B cell (primary cell): ENCODE results near the gene CHST3. TPM values are rescaled to one million over a fixed set of nuclear protein-coding genes. Genes with fewer than 3 reads are reported as not detected.

Experiments used
- ATAC-seq: fragments of 200-7000 bp; cut with Tn5 transposase; one replicate; pipeline ENCODE4 v1.10.0; 2021; ENCODE audit warnings: low read depth, mild to moderate bottlenecking, moderate number of reproducible peaks, moderate library complexity
- CTCF ChIA-PET: fragments of 350-600 bp; sonication (Branson Sonifier 250); formaldehyde crosslinking; loops from one replicate; lab custom pipeline; 2021; ENCODE audit warnings: antibody characterized with exemption, inconsistent platforms; lab: Charles Lee
- POLR2A ChIA-PET: fragments of 350-600 bp; sonication (Branson Sonifier 250); formaldehyde crosslinking; loops from one replicate; lab custom pipeline; 2021; ENCODE audit warnings: antibody characterized with exemption; lab: Charles Lee
- DNase-seq: peaks from one replicate; pipeline ENCODE4 v3.0.0; 2013
- H2AFZ ChIP-seq: 2 replicates; pipeline ENCODE4 v1.6.1; 2012; ENCODE audit warnings: mild to moderate bottlenecking, low read depth, low read length; ENCODE audit not compliant: insufficient read depth, poor library complexity, severe bottlenecking
- H3K27ac ChIP-seq, 2 donors: 1 replicate in 1 of 2; 2 replicates in 1 of 2; pipeline ENCODE4 v1.5.1; 2012 to 2013; ENCODE audit warnings: low read length in 2 of 2, mild to moderate bottlenecking in 2 of 2, moderate library complexity in 1 of 2
- H3K27me3 ChIP-seq, 4 experiments: fragments of 200-600 bp in 1 of 4; sonication (generic) in 1 of 4; replicated peaks in 1 of 4; 1 replicate in 2 of 4; 2 replicates in 2 of 4; pipeline versions ENCODE4 v1.6.1 to v1.7.0; 2013 to 2016; ENCODE audit warnings: low read length in 3 of 4, mild to moderate bottlenecking in 2 of 4, mixed read lengths in 1 of 4, moderate library complexity in 1 of 4; ENCODE audit not compliant: insufficient read depth in 4 of 4, control insufficient read depth in 3 of 4; ENCODE audit errors: control extremely low read depth in 1 of 4
- H3K36me3 ChIP-seq, 2 experiments: replicated peaks in 1 of 2; 1 replicate in 1 of 2; 2 replicates in 1 of 2; pipeline versions ENCODE4 v1.6.1 to v1.7.1; 2013; ENCODE audit warnings: low read length in 1 of 2; ENCODE audit not compliant: insufficient read depth in 2 of 2, control insufficient read depth in 1 of 2; ENCODE audit errors: control extremely low read depth in 1 of 2, extremely low read depth in 1 of 2
- H3K4me1 ChIP-seq, 2 donors: fragments of 200-600 bp in 1 of 2; sonication (generic) in 1 of 2; 1 replicate in 1 of 2; 2 replicates in 1 of 2; pipeline versions ENCODE4 v1.5.1 to v1.6.1; 2013 to 2017; ENCODE audit warnings: low read length in 2 of 2; ENCODE audit not compliant: control insufficient read depth in 2 of 2, insufficient read depth in 2 of 2
- H3K4me2 ChIP-seq: replicated peaks from 2 replicates; pipeline ENCODE3; 2012; ENCODE audit warnings: mild to moderate bottlenecking, low read depth, low read length; ENCODE audit not compliant: poor library complexity, severe bottlenecking
- H3K4me3 ChIP-seq, 5 experiments: fragments of 200-600 bp in 1 of 5; sonication (generic) in 1 of 5; 1 replicate in 3 of 5; 2 replicates in 2 of 5; pipeline versions ENCODE4 v1.5.1 to v1.7.0; 2011 to 2016; ENCODE audit warnings: low read length in 4 of 5, mild to moderate bottlenecking in 4 of 5, low read depth in 2 of 5, control low read depth in 1 of 5, moderate library complexity in 1 of 5; ENCODE audit not compliant: insufficient read depth in 1 of 5; ENCODE audit errors: control extremely low read depth in 1 of 5, extremely low read depth in 1 of 5
- H3K79me2 ChIP-seq: fragments of 200-600 bp; sonication (generic); one replicate; pipeline ENCODE4 v1.6.0; 2016; ENCODE audit warnings: low read length; ENCODE audit not compliant: control insufficient read depth, insufficient read depth
- H3K9ac ChIP-seq: fragments of 200-600 bp; sonication (generic); 2 replicates; pipeline ENCODE4 v1.6.1; 2017; ENCODE audit warnings: mild to moderate bottlenecking, low read length, moderate library complexity
- H3K9me3 ChIP-seq, 3 donors: one replicate each; pipeline versions ENCODE4 v1.6.1 to v1.7.1; 2013; ENCODE audit warnings: low read length in 2 of 3; ENCODE audit not compliant: control insufficient read depth in 2 of 3, insufficient read depth in 1 of 3; ENCODE audit errors: control extremely low read depth in 1 of 3
- H4K20me1 ChIP-seq: 2 replicates; pipeline ENCODE4 v1.6.0; 2012; ENCODE audit warnings: mild to moderate bottlenecking, low read length; ENCODE audit not compliant: insufficient read depth, control insufficient read depth, poor library complexity, severe bottlenecking
- H3K27ac Mint-ChIP-seq: one replicate; pipeline ENCODE4 v1.8.0; 2021; ENCODE audit warnings: mixed read lengths
- H3K27me3 Mint-ChIP-seq: one replicate; pipeline ENCODE4 v1.8.0; 2021; ENCODE audit warnings: mixed read lengths
- H3K4me1 Mint-ChIP-seq: one replicate; pipeline ENCODE4 v1.8.0; 2021; ENCODE audit warnings: mixed read lengths
- H3K4me3 Mint-ChIP-seq: one replicate; pipeline ENCODE4 v1.8.0; 2021; ENCODE audit warnings: mixed read lengths
- H3K9me3 Mint-ChIP-seq: one replicate; pipeline ENCODE4 v1.8.0; 2022; ENCODE audit warnings: mixed read lengths; ENCODE audit not compliant: insufficient read depth
- CTCF ChIP-seq: fragments of 200-600 bp; IDR thresholded peaks from one replicate; pipeline ENCODE4 v1.8.0; 2022; ENCODE audit warnings: antibody characterized with exemption, mild to moderate bottlenecking
- EZH2 ChIP-seq: IDR thresholded peaks from 2 replicates; pipeline ENCODE4 v1.6.1; 2012; ENCODE audit warnings: borderline replicate concordance, low read depth, mild to moderate bottlenecking, moderate library complexity, low read length; ENCODE audit not compliant: insufficient read depth, poor library complexity, severe bottlenecking
- WGBS: methylation state at CpG from one replicate; pipeline ENCODE4 v1.1.5; 2013; ENCODE audit warnings: missing lambda C conversion rate; ENCODE audit not compliant: insufficient coverage; 5-methylcytosine and 5-hydroxymethylcytosine counted together
- intact Hi-C: fragments of 100-400 bp; cut with micrococcal nuclease; formaldehyde crosslinking; loops from one replicate; pipeline ENCODE4 v1.10.0; 2022
- polyA plus RNA-seq: library from polyadenylated mRNA; depleted of rRNA; stranded (reverse); fragments of >200 nt; gene quantifications from 2 replicates; pipeline ENCODE4 v1.2.3, GENCODE V29; 2012
- total RNA-seq, 2 donors: library from RNA; stranded (reverse); fragments of 120-200 nt in 1 of 2; gene quantifications; 1 replicate in 1 of 2; 2 replicates in 1 of 2; pipeline versions ENCODE4 v1.2.3 to v1.2.4, GENCODE V29; 2013 to 2022

The CHST3 gene
- total and polyA plus RNA-seq, 2 donors (not counting 1 experiment from before 2014, with no cell fraction given): 0.01 TPM; not detected in 1

- no peak overlapping the region for H3K27ac Mint-ChIP-seq
- ATAC-seq: no peak
- Histone ChIP-seq H3K9ac (no peak overlapping the region), H4K20me1 (no peaks in the 10 kb centered on the region), H3K36me3 (no peaks in the 10 kb centered on the region), H3K4me1 (peaks cover 18% of the 10 kb centered on the region in 2 donors), H3K9me3 (peaks cover 0 to 7% (median 0%) of the 10 kb centered on the region in 3 donors), H3K27ac (no peak overlapping the region), H3K79me2 (no peaks in the 10 kb centered on the region), H3K4me3 (no peak overlapping the region), H3K4me2 (no peak overlapping the region), H3K27me3 (peaks cover 0 to 3% (median 0%) of the 10 kb centered on the region in 4 experiments), H2AFZ (no peak overlapping the region)
- H3K4me3 Mint-ChIP-seq: no peak overlapping the region
- POLR2A ChIA-PET: interaction anchor here (0.7 kb wide), 1 partner anchor 216 kb away, joined by 3 read pairs; no protein-coding TSS in a partner anchor
- intact Hi-C loops: no loop called here
- CTCF ChIA-PET: no interaction called here
- TF ChIP-seq EZH2 (no peak), CTCF (no peak)
- 76% methylated on average over 4 of the region's 8 CpGs for WGBS
- H3K27me3 Mint-ChIP-seq: peaks cover 7% of the 10 kb centered on the region
- DNase-seq: no peak
- no peaks in the 10 kb centered on the region for H3K9me3 Mint-ChIP-seq
- peaks cover 17% of the 10 kb centered on the region for H3K4me1 Mint-ChIP-seq
Observed at GRCh38 chr10:72002354-72003295, 38.4 kb downstream of the CHST3 start.

GRCh38 chr10:72006026-72006425 lies 41.8 kb downstream of the CHST3 start:
- no peaks in the 10 kb centered on the region for H3K79me2 ChIP-seq
- ATAC-seq (no peak), DNase-seq (no peak)
- Mint-ChIP-seq H3K4me1 (peaks cover 3% of the 10 kb centered on the region), H3K27ac (no peak overlapping the region), H3K4me3 (no peak overlapping the region), H3K27me3 (no peaks in the 10 kb centered on the region), H3K9me3 (no peaks in the 10 kb centered on the region)
- no peak overlapping the region for H3K4me2 ChIP-seq
- intact Hi-C loops: no loop called here
- CTCF ChIA-PET: interaction anchor here (0.6 kb wide), 1 partner anchor 72 kb away, joined by 3 read pairs; no protein-coding TSS in a partner anchor
- no peaks in the 10 kb centered on the region for H4K20me1 ChIP-seq
- H2AFZ ChIP-seq: no peak overlapping the region
- H3K4me1 ChIP-seq: no peaks in the 10 kb centered on the region
- POLR2A ChIA-PET: no interaction called here
- H3K9me3 ChIP-seq: peaks cover 0 to 14% (median 0%) of the 10 kb centered on the region in 3 donors
- WGBS: 73% methylated on average over 3 of the region's 3 CpGs
- no peak overlapping the region for H3K9ac ChIP-seq
- no peak overlapping the region for H3K4me3 ChIP-seq
- H3K27ac ChIP-seq: no peak overlapping the region
- H3K27me3 ChIP-seq: no peaks in the 10 kb centered on the region
- H3K36me3 ChIP-seq: no peaks in the 10 kb centered on the region
- TF ChIP-seq EZH2 (no peak), CTCF (no peak)
